Hepatocyte (in vitro differentiated cells): ENCODE results near the gene CPA5. TPM values are rescaled to one million over a fixed set of nuclear protein-coding genes. Genes with fewer than 3 reads are reported as not detected.

Experiments used
- DNase-seq: peaks from one replicate; pipeline ENCODE4 v3.0.0-alpha.2; 2016; ENCODE audit warnings: low spot score
- H2AFZ ChIP-seq: fragments of 200-600 bp; sonication (generic); 2 replicates; pipeline ENCODE4 v1.6.0; 2016; ENCODE audit warnings: antibody characterized with exemption, mild to moderate bottlenecking
- H3K27ac ChIP-seq: fragments of 200-600 bp; sonication (generic); 2 replicates; pipeline ENCODE4 v1.5.1; 2016; ENCODE audit warnings: mild to moderate bottlenecking
- H3K27me3 ChIP-seq: fragments of 200-600 bp; sonication (generic); 2 replicates; pipeline ENCODE4 v1.6.1; 2016
- H3K36me3 ChIP-seq: fragments of 200-600 bp; sonication (generic); replicated peaks from 2 replicates; pipeline ENCODE4 v1.5.1; 2016; ENCODE audit warnings: low read depth; ENCODE audit not compliant: insufficient read depth
- H3K4me1 ChIP-seq: fragments of 200-600 bp; sonication (generic); 2 replicates; pipeline ENCODE4 v1.5.1; 2016; ENCODE audit warnings: mild to moderate bottlenecking, moderate library complexity; ENCODE audit not compliant: insufficient read depth
- H3K4me2 ChIP-seq: fragments of 200-600 bp; sonication (generic); 2 replicates; pipeline ENCODE4 v1.6.0; 2016
- H3K4me3 ChIP-seq: fragments of 200-600 bp; sonication (generic); 2 replicates; pipeline ENCODE4 v1.5.1; 2016; ENCODE audit warnings: mild to moderate bottlenecking
- H3K79me2 ChIP-seq: fragments of 200-600 bp; sonication (generic); 2 replicates; pipeline ENCODE4 v1.6.0; 2017; ENCODE audit warnings: mild to moderate bottlenecking
- H3K9me2 ChIP-seq: fragments of 200-600 bp; sonication (generic); replicated peaks from 2 replicates; pipeline ENCODE4 v1.6.0; 2017; ENCODE audit warnings: mild to moderate bottlenecking; ENCODE audit not compliant: insufficient read depth
- H3K9me3 ChIP-seq: fragments of 200-600 bp; sonication (generic); 2 replicates; pipeline ENCODE4 v1.5.1; 2016; ENCODE audit warnings: low read depth, mild to moderate bottlenecking
- H4K20me1 ChIP-seq: fragments of 200-600 bp; sonication (generic); 2 replicates; pipeline ENCODE4 v1.6.0; 2016; ENCODE audit warnings: mild to moderate bottlenecking; ENCODE audit not compliant: insufficient read depth, poor library complexity, severe bottlenecking
- EZH2 ChIP-seq: fragments of 200-600 bp; sonication (generic); IDR thresholded peaks from 2 replicates; pipeline ENCODE4 v1.6.1; 2016; ENCODE audit warnings: antibody characterized with exemption, mild to moderate bottlenecking, borderline replicate concordance
- EZH2phosphoT487 ChIP-seq: fragments of 200-600 bp; sonication (generic); IDR thresholded peaks from one replicate; pipeline ENCODE4 v1.6.1; 2018; ENCODE audit warnings: antibody characterized with exemption, mild to moderate bottlenecking, low read depth, moderate library complexity; ENCODE audit not compliant: unreplicated experiment, severe bottlenecking
- whole genome bisulfite sequencing: methylation state at CpG from one replicate; pipeline ENCODE4 v1.1.6; 2016; ENCODE audit warnings: low lambda C conversion rate; ENCODE audit errors: missing lambda C conversion rate; 5-methylcytosine and 5-hydroxymethylcytosine counted together
- polyA plus RNA-seq: library from polyadenylated mRNA; unstranded; fragments of >200 nt; fragmentation: Nextera tagmentation; extraction: Ambion mirVana; gene quantifications from 2 replicates; pipeline ENCODE4 v1.2.1, GENCODE V29; 2016
- total RNA-seq: library from RNA; depleted of rRNA; stranded (reverse); fragments of >200 nt; gene quantifications from 2 replicates; pipeline ENCODE4 v1.2.3, GENCODE V29; 2014
- TF ChIP-seq, protein P1 (sequence below): fragments of 200-600 bp; sonication (generic); IDR thresholded peaks from 2 replicates; pipeline ENCODE4 v1.5.1; 2016; ENCODE audit warnings: antibody characterized with exemption, mild to moderate bottlenecking; ENCODE audit not compliant: poor library complexity

CPA5 gene
- total and polyA plus RNA-seq, 2 experiments from 2014 or later = 0.30 TPM; not detected in 1

DNA sequence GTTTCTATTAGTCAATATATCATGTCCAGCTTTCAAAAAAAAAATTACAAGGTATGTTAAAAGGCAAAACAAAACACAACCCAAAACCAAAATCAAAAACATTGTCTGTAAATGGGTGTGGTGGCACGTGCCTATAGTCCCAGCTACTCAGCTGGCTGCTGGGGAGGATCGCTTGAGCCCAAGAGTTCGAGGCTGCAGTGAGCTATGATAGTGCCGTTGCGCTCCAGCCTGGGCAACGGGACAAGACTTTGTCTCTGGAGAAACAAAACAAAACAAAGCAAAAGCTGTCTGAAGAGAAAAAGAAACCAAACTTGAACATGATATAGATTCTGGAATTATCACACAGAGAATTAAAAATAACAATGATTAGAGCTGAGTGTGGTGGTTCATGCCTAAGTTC, 10.3 kb upstream of the CPA5 start:
- H4K20me1 ChIP-seq = no peaks in the 10 kb centered on the region
- H3K4me3 ChIP-seq = no peak overlapping the region
- H3K36me3 ChIP-seq = no peaks in the 10 kb centered on the region
- H2AFZ ChIP-seq = no peak overlapping the region
- no peak for DNase-seq
- H3K4me2 ChIP-seq = no peak overlapping the region
- no peaks in the 10 kb centered on the region for H3K9me2 ChIP-seq
- no peaks in the 10 kb centered on the region for H3K79me2 ChIP-seq
- H3K27me3 ChIP-seq = no peaks in the 10 kb centered on the region
- TF ChIP-seq, protein P1, sequence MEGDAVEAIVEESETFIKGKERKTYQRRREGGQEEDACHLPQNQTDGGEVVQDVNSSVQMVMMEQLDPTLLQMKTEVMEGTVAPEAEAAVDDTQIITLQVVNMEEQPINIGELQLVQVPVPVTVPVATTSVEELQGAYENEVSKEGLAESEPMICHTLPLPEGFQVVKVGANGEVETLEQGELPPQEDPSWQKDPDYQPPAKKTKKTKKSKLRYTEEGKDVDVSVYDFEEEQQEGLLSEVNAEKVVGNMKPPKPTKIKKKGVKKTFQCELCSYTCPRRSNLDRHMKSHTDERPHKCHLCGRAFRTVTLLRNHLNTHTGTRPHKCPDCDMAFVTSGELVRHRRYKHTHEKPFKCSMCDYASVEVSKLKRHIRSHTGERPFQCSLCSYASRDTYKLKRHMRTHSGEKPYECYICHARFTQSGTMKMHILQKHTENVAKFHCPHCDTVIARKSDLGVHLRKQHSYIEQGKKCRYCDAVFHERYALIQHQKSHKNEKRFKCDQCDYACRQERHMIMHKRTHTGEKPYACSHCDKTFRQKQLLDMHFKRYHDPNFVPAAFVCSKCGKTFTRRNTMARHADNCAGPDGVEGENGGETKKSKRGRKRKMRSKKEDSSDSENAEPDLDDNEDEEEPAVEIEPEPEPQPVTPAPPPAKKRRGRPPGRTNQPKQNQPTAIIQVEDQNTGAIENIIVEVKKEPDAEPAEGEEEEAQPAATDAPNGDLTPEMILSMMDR = no peak
- TF ChIP-seq EZH2phosphoT487 = no peak
- no peak for TF ChIP-seq EZH2
- WGBS = 86% methylated on average over 6 of the region's 6 CpGs
- no peaks in the 10 kb centered on the region for H3K9me3 ChIP-seq
- peaks cover 4% of the 10 kb centered on the region for H3K4me1 ChIP-seq
- no peak overlapping the region for H3K27ac ChIP-seq

DNA sequence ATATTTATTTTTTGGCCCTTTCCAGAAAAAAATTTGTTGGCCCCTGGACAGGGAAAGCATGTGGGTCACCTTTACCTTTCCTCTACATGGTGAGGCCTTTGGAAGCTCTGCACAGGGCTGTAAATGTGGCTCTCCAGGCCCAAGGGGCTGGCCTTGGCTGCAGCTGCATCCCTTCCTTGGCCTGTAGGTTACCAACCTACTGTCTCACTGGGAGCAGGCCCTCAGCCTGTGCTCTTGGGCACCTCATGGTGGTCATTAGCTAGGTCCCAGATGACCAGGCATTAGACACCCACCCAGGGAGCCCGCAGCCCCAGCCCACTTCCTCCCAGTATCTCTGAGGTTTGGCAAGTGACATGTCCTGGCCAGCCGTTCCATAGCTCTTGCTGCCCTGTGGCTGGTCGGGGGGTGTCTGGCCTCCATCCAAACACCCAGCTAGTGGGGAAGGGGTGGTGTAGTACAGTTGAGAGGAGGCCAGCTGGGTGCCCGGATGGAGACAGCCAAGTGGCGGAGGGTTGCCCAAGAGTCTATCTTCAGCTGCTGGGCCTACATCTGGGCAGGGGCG, 7.1 kb upstream of the CPA5 start:
- Histone ChIP-seq H3K79me2 (no peaks in the 10 kb centered on the region), H3K27ac (no peak overlapping the region), H3K4me1 (no peaks in the 10 kb centered on the region), H3K4me2 (no peak overlapping the region), H4K20me1 (no peaks in the 10 kb centered on the region), H3K9me3 (no peaks in the 10 kb centered on the region), H3K4me3 (no peak overlapping the region), H3K27me3 (no peaks in the 10 kb centered on the region), H2AFZ (no peak overlapping the region), H3K9me2 (no peaks in the 10 kb centered on the region), H3K36me3 (no peaks in the 10 kb centered on the region)
- TF ChIP-seq EZH2 (no peak), EZH2phosphoT487 (no peak)
- TF ChIP-seq, protein P1 = no peak
- WGBS = 88% methylated on average over 6 of the region's 6 CpGs
- DNase-seq = no peak

DNA sequence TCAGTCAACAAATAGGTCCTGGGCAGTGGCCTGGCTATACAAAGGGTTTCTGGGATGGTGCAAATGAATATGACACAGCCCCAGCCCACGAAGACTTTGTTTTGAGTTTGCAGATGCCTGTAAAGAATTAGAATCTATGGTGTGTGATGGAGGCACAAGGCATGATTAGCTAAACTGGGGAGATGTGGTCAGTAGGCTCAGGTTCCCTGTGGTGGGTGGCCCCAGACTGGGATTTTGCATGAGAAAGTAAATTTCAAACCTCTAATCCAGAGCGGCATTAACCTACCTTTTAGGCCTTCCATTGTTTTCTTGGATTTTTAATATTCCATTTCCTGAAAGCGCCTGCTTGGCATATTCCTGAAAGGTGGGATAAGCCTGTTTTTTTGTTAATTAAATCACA, 6.4 kb upstream of the CPA5 start:
- no peak overlapping the region for H3K4me2 ChIP-seq
- H2AFZ ChIP-seq = no peak overlapping the region
- H3K9me2 ChIP-seq = no peaks in the 10 kb centered on the region
- H3K4me3 ChIP-seq = no peak overlapping the region
- H3K27me3 ChIP-seq = no peaks in the 10 kb centered on the region
- DNase-seq = no peak
- H3K79me2 ChIP-seq = no peaks in the 10 kb centered on the region
- no peaks in the 10 kb centered on the region for H3K9me3 ChIP-seq
- H4K20me1 ChIP-seq = no peaks in the 10 kb centered on the region
- TF ChIP-seq, protein P1 = no peak
- TF ChIP-seq EZH2phosphoT487 (no peak), EZH2 (no peak)
- H3K36me3 ChIP-seq = no peaks in the 10 kb centered on the region
- no peaks in the 10 kb centered on the region for H3K4me1 ChIP-seq
- no peak overlapping the region for H3K27ac ChIP-seq
- 81% methylated on average over 3 of the region's 3 CpGs for WGBS

DNA sequence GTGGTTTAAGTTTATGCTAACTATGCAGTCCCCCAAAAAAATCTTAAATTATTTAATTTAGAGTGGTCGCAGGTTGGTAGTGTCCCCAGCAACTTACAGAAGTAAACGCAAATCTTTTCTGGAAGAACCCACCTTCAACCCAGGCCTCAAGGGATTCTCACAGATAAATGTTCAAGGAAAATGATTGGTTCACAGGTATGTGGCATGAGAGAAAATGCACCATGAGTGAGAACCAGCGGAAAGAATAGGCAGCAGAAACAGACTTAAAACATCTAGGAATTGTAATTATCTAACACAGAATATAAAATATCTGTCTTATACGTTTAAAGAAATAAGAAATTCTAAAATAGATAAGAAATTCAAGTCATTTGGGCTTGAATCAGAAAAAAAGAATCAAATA, 2.7 kb upstream of the CPA5 start:
- Histone ChIP-seq H3K36me3 (no peaks in the 10 kb centered on the region), H4K20me1 (no peaks in the 10 kb centered on the region), H3K4me1 (no peaks in the 10 kb centered on the region), H3K9me3 (no peaks in the 10 kb centered on the region), H3K79me2 (no peaks in the 10 kb centered on the region), H3K9me2 (no peaks in the 10 kb centered on the region), H3K4me3 (no peak overlapping the region), H3K4me2 (no peak overlapping the region), H2AFZ (no peak overlapping the region), H3K27ac (no peak overlapping the region), H3K27me3 (no peaks in the 10 kb centered on the region)
- TF ChIP-seq, protein P1 = no peak
- TF ChIP-seq EZH2 (no peak), EZH2phosphoT487 (no peak)
- 91% methylated on average over 4 of the region's 4 CpGs for WGBS
- no peak for DNase-seq
